ENCODE measurements around the gene HOXA6.

DNA sequence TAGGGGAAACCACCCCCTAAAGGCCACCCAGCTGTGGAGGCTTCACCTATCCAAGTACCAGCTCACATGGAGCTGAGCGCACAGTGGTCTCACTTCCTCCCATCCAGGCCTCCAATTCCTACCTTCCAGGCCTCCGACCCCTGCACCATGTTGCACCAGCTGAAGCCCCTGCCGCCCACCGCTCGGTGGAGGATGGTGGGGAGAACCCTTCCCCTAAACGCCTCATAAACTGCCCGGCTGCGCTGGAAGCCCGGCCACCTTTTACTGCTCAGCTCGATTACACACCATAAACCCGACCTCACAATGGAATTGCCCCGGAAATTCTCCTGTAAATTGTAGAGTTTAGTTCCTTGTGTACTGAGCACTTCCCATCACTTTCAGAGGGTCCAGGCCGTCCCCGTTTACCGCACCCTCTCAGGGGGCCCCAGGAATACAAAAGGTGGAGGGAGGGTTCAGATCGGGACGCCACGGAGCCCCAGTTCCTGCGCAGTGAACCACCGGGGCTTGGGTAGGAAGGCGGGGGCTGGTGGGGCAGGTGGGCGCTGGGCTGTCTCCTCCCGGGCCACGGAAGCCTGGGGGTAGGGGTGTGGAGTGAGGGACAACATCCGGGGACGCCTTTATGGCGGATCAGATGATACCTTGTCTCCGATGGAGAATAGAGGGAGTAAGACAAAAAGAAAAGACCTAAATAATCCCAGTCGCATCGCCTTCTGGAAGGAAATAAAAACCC, 10.3 kb upstream of the HOXA6 start:
- TF ChIP-seq, protein P1, sequence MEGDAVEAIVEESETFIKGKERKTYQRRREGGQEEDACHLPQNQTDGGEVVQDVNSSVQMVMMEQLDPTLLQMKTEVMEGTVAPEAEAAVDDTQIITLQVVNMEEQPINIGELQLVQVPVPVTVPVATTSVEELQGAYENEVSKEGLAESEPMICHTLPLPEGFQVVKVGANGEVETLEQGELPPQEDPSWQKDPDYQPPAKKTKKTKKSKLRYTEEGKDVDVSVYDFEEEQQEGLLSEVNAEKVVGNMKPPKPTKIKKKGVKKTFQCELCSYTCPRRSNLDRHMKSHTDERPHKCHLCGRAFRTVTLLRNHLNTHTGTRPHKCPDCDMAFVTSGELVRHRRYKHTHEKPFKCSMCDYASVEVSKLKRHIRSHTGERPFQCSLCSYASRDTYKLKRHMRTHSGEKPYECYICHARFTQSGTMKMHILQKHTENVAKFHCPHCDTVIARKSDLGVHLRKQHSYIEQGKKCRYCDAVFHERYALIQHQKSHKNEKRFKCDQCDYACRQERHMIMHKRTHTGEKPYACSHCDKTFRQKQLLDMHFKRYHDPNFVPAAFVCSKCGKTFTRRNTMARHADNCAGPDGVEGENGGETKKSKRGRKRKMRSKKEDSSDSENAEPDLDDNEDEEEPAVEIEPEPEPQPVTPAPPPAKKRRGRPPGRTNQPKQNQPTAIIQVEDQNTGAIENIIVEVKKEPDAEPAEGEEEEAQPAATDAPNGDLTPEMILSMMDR (IDR thresholded peaks at IDR 0.05; ENCODE audit: poor library complexity, severe bottlenecking) = no peak
- TF ChIP-seq MXI1 (conservative IDR thresholded peaks at IDR 0.05; ENCODE audit: poor library complexity, severe bottlenecking) = no peak
- TF ChIP-seq, protein P2, sequence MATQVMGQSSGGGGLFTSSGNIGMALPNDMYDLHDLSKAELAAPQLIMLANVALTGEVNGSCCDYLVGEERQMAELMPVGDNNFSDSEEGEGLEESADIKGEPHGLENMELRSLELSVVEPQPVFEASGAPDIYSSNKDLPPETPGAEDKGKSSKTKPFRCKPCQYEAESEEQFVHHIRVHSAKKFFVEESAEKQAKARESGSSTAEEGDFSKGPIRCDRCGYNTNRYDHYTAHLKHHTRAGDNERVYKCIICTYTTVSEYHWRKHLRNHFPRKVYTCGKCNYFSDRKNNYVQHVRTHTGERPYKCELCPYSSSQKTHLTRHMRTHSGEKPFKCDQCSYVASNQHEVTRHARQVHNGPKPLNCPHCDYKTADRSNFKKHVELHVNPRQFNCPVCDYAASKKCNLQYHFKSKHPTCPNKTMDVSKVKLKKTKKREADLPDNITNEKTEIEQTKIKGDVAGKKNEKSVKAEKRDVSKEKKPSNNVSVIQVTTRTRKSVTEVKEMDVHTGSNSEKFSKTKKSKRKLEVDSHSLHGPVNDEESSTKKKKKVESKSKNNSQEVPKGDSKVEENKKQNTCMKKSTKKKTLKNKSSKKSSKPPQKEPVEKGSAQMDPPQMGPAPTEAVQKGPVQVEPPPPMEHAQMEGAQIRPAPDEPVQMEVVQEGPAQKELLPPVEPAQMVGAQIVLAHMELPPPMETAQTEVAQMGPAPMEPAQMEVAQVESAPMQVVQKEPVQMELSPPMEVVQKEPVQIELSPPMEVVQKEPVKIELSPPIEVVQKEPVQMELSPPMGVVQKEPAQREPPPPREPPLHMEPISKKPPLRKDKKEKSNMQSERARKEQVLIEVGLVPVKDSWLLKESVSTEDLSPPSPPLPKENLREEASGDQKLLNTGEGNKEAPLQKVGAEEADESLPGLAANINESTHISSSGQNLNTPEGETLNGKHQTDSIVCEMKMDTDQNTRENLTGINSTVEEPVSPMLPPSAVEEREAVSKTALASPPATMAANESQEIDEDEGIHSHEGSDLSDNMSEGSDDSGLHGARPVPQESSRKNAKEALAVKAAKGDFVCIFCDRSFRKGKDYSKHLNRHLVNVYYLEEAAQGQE (IDR thresholded peaks at IDR 0.05; ENCODE audit: borderline replicate concordance) = no peak
- no peak for TF ChIP-seq TAF1 (IDR thresholded peaks at IDR 0.05; ENCODE audit: low read depth)

Data from neural cell (in vitro differentiated cells).